Measurements from ENCODE around the gene NCS1.

Gene NCS1

GRCh38 chr9:130149031-130149430 is 23.2 kb upstream of the NCS1 start:
- DNase-seq = no peak

- DNase-seq = no peak
Measured at GRCh38 chr9:130149654-130150286, 22.4 kb upstream of the NCS1 start.

GRCh38 chr9:130150779-130151382 is 21.3 kb upstream of the NCS1 start:
- no peak for DNase-seq

- no peak for DNase-seq
Measured at GRCh38 chr9:130154816-130155215, 17.4 kb upstream of the NCS1 start.

GRCh38 chr9:130155647-130156046 is 16.6 kb upstream of the NCS1 start:
- DNase-seq = no peak

- DNase-seq = no peak
Measured at GRCh38 chr9:130156672-130157071, 15.5 kb upstream of the NCS1 start.

GRCh38 chr9:130157079-130157478 is 15.1 kb upstream of the NCS1 start:
- DNase-seq = no peak

- DNase-seq = no peak
Measured at GRCh38 chr9:130158001-130158400, 14.2 kb upstream of the NCS1 start.

- DNase-seq = no peak
Measured at GRCh38 chr9:130159057-130159456, 13.1 kb upstream of the NCS1 start.

GRCh38 chr9:130159915-130160670 is 12.1 kb upstream of the NCS1 start:
- DNase-seq = no peak

GRCh38 chr9:130160862-130161470 is 11.2 kb upstream of the NCS1 start:
- no peak for DNase-seq

- DNase-seq = no peak
Measured at GRCh38 chr9:130165579-130165978, 6.6 kb upstream of the NCS1 start.

GRCh38 chr9:130166399-130166798 is 5.8 kb upstream of the NCS1 start:
- no peak for DNase-seq

GRCh38 chr9:130167927-130168326 is 4.3 kb upstream of the NCS1 start:
- no peak for DNase-seq

GRCh38 chr9:130171226-130172148 is 717 bp upstream of the NCS1 start:
- DNase-seq = peak in 1 of 2 experiments; percentile 9

GRCh38 chr9:130172858-130173665 is 858 bp downstream of the NCS1 start:
- DNase-seq = peak; percentile 48 to 71

- DNase-seq = no peak
Measured at GRCh38 chr9:130173666-130173983, 1.4 kb downstream of the NCS1 start.

GRCh38 chr9:130174025-130174424 is 1.8 kb downstream of the NCS1 start:
- DNase-seq = no peak

- no peak for DNase-seq
Measured at GRCh38 chr9:130174920-130175321, 2.7 kb downstream of the NCS1 start.

GRCh38 chr9:130175355-130175754 is 3.2 kb downstream of the NCS1 start:
- DNase-seq = no peak

GRCh38 chr9:130176760-130177159 is 4.6 kb downstream of the NCS1 start:
- DNase-seq = no peak
